Measurements from ENCODE around the gene CHMP6.
"Not testable (repeated sequence)": the region's sequence is repeated elsewhere in the genome, so short reads cannot be mapped to it uniquely, and the experiment has no call there.

Gene CHMP6

GRCh38 chr17:81009136-81009535 is 17.5 kb downstream of the CHMP6 start:
- no peak overlapping the region for H3K4me3 ChIP-seq (ENCODE audit: low read depth, low read length)
- no peak for TF ChIP-seq CTCF (IDR thresholded peaks at IDR 0.05; ENCODE audit: insufficient read depth, low read depth, low read length, missing control alignments)
- DNase-seq (ENCODE audit: low read depth): no peak

- no peak for DNase-seq (ENCODE audit: low read depth)
- no peak for TF ChIP-seq CTCF (IDR thresholded peaks at IDR 0.05; ENCODE audit: insufficient read depth, low read depth, low read length, missing control alignments)
- H3K4me3 ChIP-seq (ENCODE audit: low read depth, low read length): no peak overlapping the region
Observed at GRCh38 chr17:81010935-81011334, 19.3 kb downstream of the CHMP6 start.

GRCh38 chr17:81011951-81012350 is 20.3 kb downstream of the CHMP6 start:
- H3K4me3 ChIP-seq (ENCODE audit: low read depth, low read length): no peak overlapping the region
- no peak for TF ChIP-seq CTCF (IDR thresholded peaks at IDR 0.05; ENCODE audit: insufficient read depth, low read depth, low read length, missing control alignments)
- DNase-seq (ENCODE audit: low read depth): no peak

GRCh38 chr17:81012574-81013447 is 21.2 kb downstream of the CHMP6 start:
- TF ChIP-seq CTCF (IDR thresholded peaks at IDR 0.05; ENCODE audit: insufficient read depth, low read depth, low read length, missing control alignments): no peak
- no peak overlapping the region for H3K4me3 ChIP-seq (ENCODE audit: low read depth, low read length)
- DNase-seq (ENCODE audit: low read depth): no peak

- no peak for DNase-seq (ENCODE audit: low read depth)
- no peak for TF ChIP-seq CTCF (IDR thresholded peaks at IDR 0.05; ENCODE audit: insufficient read depth, low read depth, low read length, missing control alignments)
- H3K4me3 ChIP-seq (ENCODE audit: low read depth, low read length): no peak overlapping the region
Observed at GRCh38 chr17:81013642-81014041, 22.0 kb downstream of the CHMP6 start.

- DNase-seq (ENCODE audit: low read depth): no peak
- H3K4me3 ChIP-seq (ENCODE audit: low read depth, low read length): no peak overlapping the region
- no peak for TF ChIP-seq CTCF (IDR thresholded peaks at IDR 0.05; ENCODE audit: insufficient read depth, low read depth, low read length, missing control alignments)
Observed at GRCh38 chr17:81015136-81015535, 23.5 kb downstream of the CHMP6 start.

GRCh38 chr17:81016575-81016974 is 24.9 kb downstream of the CHMP6 start:
- DNase-seq (ENCODE audit: low read depth): no peak
- no peak overlapping the region for H3K4me3 ChIP-seq (ENCODE audit: low read depth, low read length)

GRCh38 chr17:81017330-81017729 is 25.7 kb downstream of the CHMP6 start:
- not testable (repeated sequence) for H3K4me3 ChIP-seq (ENCODE audit: low read depth, low read length); DNase-seq (ENCODE audit: low read depth)

More at GRCh38 chr17:81016575-81016974, 24.9 kb downstream of the CHMP6 start:
- no peak for TF ChIP-seq CTCF (IDR thresholded peaks at IDR 0.05; ENCODE audit: insufficient read depth, low read depth, low read length, missing control alignments)
